Measurements from ENCODE around the gene LYZL1. TPM values are rescaled to one million over a fixed set of nuclear protein-coding genes. Genes with fewer than 3 reads are reported as not detected.
A peak's percentile ranks its signal among the peaks of the same experiment; 100 is the strongest.
"Not testable (repeated sequence)": the region's sequence is repeated elsewhere in the genome, so short reads cannot be mapped to it uniquely, and the experiment has no call there.

Gene LYZL1
- total RNA-seq, 4 donors from 2014 or later = not detected

DNA sequence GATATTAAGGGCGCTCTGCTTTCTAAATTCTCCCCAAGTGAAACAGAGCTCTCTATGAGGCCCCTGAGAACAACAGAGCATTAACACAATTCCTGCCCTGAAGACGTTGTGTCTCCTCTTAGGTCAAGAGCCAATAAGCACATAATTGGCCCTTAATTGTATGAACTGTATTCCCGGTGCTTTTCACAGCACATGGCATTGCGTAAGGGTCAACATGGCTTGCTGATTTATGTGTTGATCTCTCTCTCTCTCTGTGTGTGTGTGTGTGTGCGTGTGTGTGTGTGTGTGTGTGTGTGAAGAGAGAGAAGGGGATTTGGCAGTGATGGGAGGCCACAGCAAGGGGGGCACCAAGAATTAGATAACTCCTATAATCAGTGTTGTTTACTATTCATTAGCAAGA, 40.5 kb downstream of the LYZL1 start:
- TF ChIP-seq, protein P1, sequence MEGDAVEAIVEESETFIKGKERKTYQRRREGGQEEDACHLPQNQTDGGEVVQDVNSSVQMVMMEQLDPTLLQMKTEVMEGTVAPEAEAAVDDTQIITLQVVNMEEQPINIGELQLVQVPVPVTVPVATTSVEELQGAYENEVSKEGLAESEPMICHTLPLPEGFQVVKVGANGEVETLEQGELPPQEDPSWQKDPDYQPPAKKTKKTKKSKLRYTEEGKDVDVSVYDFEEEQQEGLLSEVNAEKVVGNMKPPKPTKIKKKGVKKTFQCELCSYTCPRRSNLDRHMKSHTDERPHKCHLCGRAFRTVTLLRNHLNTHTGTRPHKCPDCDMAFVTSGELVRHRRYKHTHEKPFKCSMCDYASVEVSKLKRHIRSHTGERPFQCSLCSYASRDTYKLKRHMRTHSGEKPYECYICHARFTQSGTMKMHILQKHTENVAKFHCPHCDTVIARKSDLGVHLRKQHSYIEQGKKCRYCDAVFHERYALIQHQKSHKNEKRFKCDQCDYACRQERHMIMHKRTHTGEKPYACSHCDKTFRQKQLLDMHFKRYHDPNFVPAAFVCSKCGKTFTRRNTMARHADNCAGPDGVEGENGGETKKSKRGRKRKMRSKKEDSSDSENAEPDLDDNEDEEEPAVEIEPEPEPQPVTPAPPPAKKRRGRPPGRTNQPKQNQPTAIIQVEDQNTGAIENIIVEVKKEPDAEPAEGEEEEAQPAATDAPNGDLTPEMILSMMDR (IDR thresholded peaks at IDR 0.05) = no peak
- TF ChIP-seq POLR2A (IDR thresholded peaks at IDR 0.05) = no peak
- H3K27ac ChIP-seq = peak overlapping the region in 1 of 2 donors; percentile 27
- DNase-seq = peak; percentile 35 to 46
- H3K4me1 ChIP-seq = no peaks in the 10 kb centered on the region
- no peaks in the 10 kb centered on the region for H3K27me3 ChIP-seq
- H3K36me3 ChIP-seq = no peaks in the 10 kb centered on the region
- H3K9me3 ChIP-seq = no peaks in the 10 kb centered on the region
- intact Hi-C loops (cut with DNase I; ENCODE audit: low total_unique reads) = no loop called here
- no peak overlapping the region for H3K4me3 ChIP-seq

DNA sequence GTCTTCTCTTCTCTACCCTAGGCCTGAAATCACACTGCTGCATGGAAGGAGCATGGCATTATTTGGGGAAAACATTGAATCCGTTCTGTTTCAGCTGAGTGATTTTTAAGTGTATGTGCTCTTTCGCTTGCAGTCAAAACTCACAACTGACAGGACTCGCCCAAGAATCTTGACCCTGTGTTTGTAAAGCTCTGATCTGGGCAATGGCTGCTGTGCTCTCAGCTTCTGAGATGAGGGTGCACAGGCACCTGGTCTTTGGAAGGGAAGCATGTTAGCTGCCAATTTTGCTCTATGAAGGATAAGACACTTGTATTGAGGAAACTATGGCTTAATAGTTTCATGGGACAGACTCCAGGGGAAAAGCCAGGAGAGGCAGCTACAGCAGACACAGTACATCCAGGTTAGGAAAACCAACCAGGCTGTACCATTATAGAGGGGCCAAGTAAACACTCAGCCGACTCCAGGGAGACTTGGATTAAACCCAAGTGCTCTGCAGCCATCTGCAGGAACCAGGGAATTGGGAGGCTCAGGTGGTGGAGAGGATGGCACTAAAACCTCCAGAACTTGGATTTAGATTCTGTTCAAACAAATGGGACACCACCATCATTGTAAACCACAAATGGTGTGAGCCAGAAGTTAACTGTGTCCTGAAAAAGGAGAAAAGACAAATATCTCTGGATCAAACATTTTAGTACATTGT, 43.3 kb downstream of the LYZL1 start:
- Histone ChIP-seq H3K27ac (no peak overlapping the region), H3K4me3 (no peak overlapping the region), H3K27me3 (no peaks in the 10 kb centered on the region), H3K36me3 (no peaks in the 10 kb centered on the region), H3K9me3 (no peaks in the 10 kb centered on the region), H3K4me1 (no peaks in the 10 kb centered on the region)
- no peak for DNase-seq
- no peak for TF ChIP-seq POLR2A (IDR thresholded peaks at IDR 0.05)
- TF ChIP-seq, protein P1 (IDR thresholded peaks at IDR 0.05) = no peak
- intact Hi-C loops (cut with DNase I; ENCODE audit: low total_unique reads) = no loop called here

GRCh38 chr10:29332761-29333148, 43.9 kb downstream of the LYZL1 start:
- intact Hi-C loops (cut with DNase I; ENCODE audit: low total_unique reads) = no loop called here
- Histone ChIP-seq H3K4me3 (no peak overlapping the region), H3K27ac (no peak overlapping the region), H3K27me3 (no peaks in the 10 kb centered on the region), H3K36me3 (no peaks in the 10 kb centered on the region), H3K9me3 (no peaks in the 10 kb centered on the region), H3K4me1 (no peaks in the 10 kb centered on the region)
- DNase-seq = no peak
- TF ChIP-seq, protein P1 (IDR thresholded peaks at IDR 0.05) = no peak
- no peak for TF ChIP-seq POLR2A (IDR thresholded peaks at IDR 0.05)

GRCh38 chr10:29337526-29337925, 48.7 kb downstream of the LYZL1 start:
- H3K9me3 ChIP-seq; H3K27me3 ChIP-seq; H3K4me1 ChIP-seq; DNase-seq; H3K27ac ChIP-seq; intact Hi-C loops (cut with DNase I; ENCODE audit: low total_unique reads); H3K36me3 ChIP-seq; H3K4me3 ChIP-seq: not testable (repeated sequence)

GRCh38 chr10:29343607-29344038, 54.8 kb downstream of the LYZL1 start:
- no peak overlapping the region for H3K27ac ChIP-seq
- H3K4me1 ChIP-seq = no peaks in the 10 kb centered on the region

More at GRCh38 chr10:29343607-29344038, 54.8 kb downstream of the LYZL1 start:
- Histone ChIP-seq H3K27me3 (no peaks in the 10 kb centered on the region), H3K9me3 (no peaks in the 10 kb centered on the region), H3K4me3 (no peak overlapping the region), H3K36me3 (no peaks in the 10 kb centered on the region)
- TF ChIP-seq, protein P1 (IDR thresholded peaks at IDR 0.05) = no peak
- TF ChIP-seq POLR2A (IDR thresholded peaks at IDR 0.05) = no peak
- DNase-seq = no peak
- intact Hi-C loops (cut with DNase I; ENCODE audit: low total_unique reads) = no loop called here

Measured in uterus (tissue), 4 donors.